T-cell (primary cell): ENCODE results near the gene HSD17B8. TPM values are rescaled to one million over a fixed set of nuclear protein-coding genes. Genes with fewer than 3 reads are reported as not detected.

ENCODE experiments used
- ATAC-seq, 4 experiments: fragments of 200-7000 bp in 3 of 4; fragments of 150-1000 bp in 1 of 4; cut with Tn5 transposase; replicated peaks in 1 of 4; 1 replicate in 3 of 4; 2 replicates in 1 of 4; pipeline ENCODE4 v1.10.0; 2021; ENCODE audit warnings: moderate library complexity in 3 of 4, mild to moderate bottlenecking in 2 of 4, moderate number of reproducible peaks in 1 of 4
- CTCF ChIA-PET, 2 donors: fragments of 300-600 bp; sonication (Branson Sonifier 250); formaldehyde crosslinking; loops; one replicate each; lab custom pipeline; 2022; ENCODE audit warnings: antibody characterized with exemption in 2 of 2; lab: Charles Lee
- POLR2A ChIA-PET, 2 donors: fragments of 300-600 bp; sonication (Branson Sonifier 250); formaldehyde crosslinking; loops; one replicate each; lab custom pipeline; 2022; ENCODE audit warnings: antibody characterized with exemption in 2 of 2; lab: Charles Lee
- DNase-seq, 35 experiments: peaks; one replicate each; pipeline versions ENCODE4 v3.0.0 to v3.0.0-alpha.2; 2013 to 2023
- H3K27ac ChIP-seq: one replicate; pipeline ENCODE4 v1.5.1; 2013; ENCODE audit warnings: low read length
- H3K27me3 ChIP-seq, 2 experiments: replicated peaks in 1 of 2; 1 replicate in 1 of 2; 2 replicates in 1 of 2; pipeline versions ENCODE4 v1.6.1 to v1.7.0; 2013; ENCODE audit warnings: low read length in 1 of 2, mixed read lengths in 1 of 2; ENCODE audit not compliant: control insufficient read depth in 2 of 2, insufficient read depth in 2 of 2; ENCODE audit errors: extremely low read depth in 1 of 2
- H3K36me3 ChIP-seq, 2 donors: 1 replicate in 1 of 2; 2 replicates in 1 of 2; pipeline versions ENCODE4 v1.6.1 to v1.7.0; 2013; ENCODE audit warnings: low read length in 1 of 2; ENCODE audit not compliant: control insufficient read depth in 2 of 2, insufficient read depth in 1 of 2; ENCODE audit errors: extremely low read depth in 1 of 2
- H3K4me1 ChIP-seq, 2 experiments: 1 replicate in 1 of 2; 2 replicates in 1 of 2; pipeline versions ENCODE4 v1.6.1 to v1.7.0; 2013; ENCODE audit warnings: low read length in 2 of 2, mixed read lengths in 1 of 2; ENCODE audit not compliant: insufficient read depth in 2 of 2, control insufficient read depth in 1 of 2; ENCODE audit errors: extremely low read depth in 1 of 2
- H3K4me3 ChIP-seq, 2 donors: 1 replicate in 1 of 2; 2 replicates in 1 of 2; pipeline versions ENCODE4 v1.5.1 to v1.7.0; 2013; ENCODE audit warnings: mild to moderate bottlenecking in 2 of 2, low read length in 1 of 2, moderate library complexity in 1 of 2; ENCODE audit not compliant: control insufficient read depth in 1 of 2; ENCODE audit errors: extremely low read depth in 1 of 2
- H3K9me3 ChIP-seq: 2 replicates; pipeline ENCODE4 v1.7.0; 2013
- H3K27ac Mint-ChIP-seq, 2 donors: one replicate each; pipeline ENCODE4 v1.8.0; 2020 to 2021; ENCODE audit warnings: mild to moderate bottlenecking in 2 of 2, mixed read lengths in 2 of 2
- H3K27me3 Mint-ChIP-seq, 2 donors: one replicate each; pipeline ENCODE4 v1.8.0; 2021 to 2022; ENCODE audit warnings: mixed read lengths in 2 of 2
- H3K36me3 Mint-ChIP-seq: one replicate; pipeline ENCODE4 v1.8.0; 2021; ENCODE audit warnings: mixed read lengths
- H3K4me1 Mint-ChIP-seq, 3 donors: one replicate each; pipeline ENCODE4 v1.8.0; 2020 to 2022; ENCODE audit warnings: mixed read lengths in 3 of 3, mild to moderate bottlenecking in 1 of 3
- H3K4me3 Mint-ChIP-seq, 3 donors: one replicate each; pipeline ENCODE4 v1.8.0; 2020 to 2022; ENCODE audit warnings: mild to moderate bottlenecking in 3 of 3, mixed read lengths in 3 of 3, moderate library complexity in 3 of 3
- H3K9me3 Mint-ChIP-seq, 3 donors: one replicate each; pipeline ENCODE4 v1.8.0; 2020 to 2022; ENCODE audit warnings: mixed read lengths in 3 of 3
- WGBS: methylation state at CpG from one replicate; pipeline ENCODE4 v1.1.5; 2013; ENCODE audit warnings: missing lambda C conversion rate; ENCODE audit not compliant: insufficient coverage; 5-methylcytosine and 5-hydroxymethylcytosine counted together
- total RNA-seq, 35 experiments: library from RNA in 6 of 35; stranded (reverse) in 6 of 35; fragments of 120-200 nt in 1 of 35; gene quantifications; one replicate each; pipeline versions ENCODE4 v1.2.1 to v1.2.4 and lab custom pipeline; 2013 to 2026

HSD17B8 gene
- total RNA-seq, 5 donors from 2014 or later (not counting 1 experiment from before 2014, with no cell fraction given) = 13.9 to 27.7 (median 24.4) TPM

- Mint-ChIP-seq H3K9me3 (no peaks in the 10 kb centered on the region), H3K36me3 (peaks cover 31% of the 10 kb centered on the region)
- CTCF ChIA-PET = interaction anchor here in 1 of 2 donors (0.9 kb wide), 1 partner anchor 58 kb away, joined by 4 read pairs; no protein-coding TSS in a partner anchor
Observed at GRCh38 chr6:33190504-33191107, 13.8 kb upstream of the HSD17B8 start.

DNA sequence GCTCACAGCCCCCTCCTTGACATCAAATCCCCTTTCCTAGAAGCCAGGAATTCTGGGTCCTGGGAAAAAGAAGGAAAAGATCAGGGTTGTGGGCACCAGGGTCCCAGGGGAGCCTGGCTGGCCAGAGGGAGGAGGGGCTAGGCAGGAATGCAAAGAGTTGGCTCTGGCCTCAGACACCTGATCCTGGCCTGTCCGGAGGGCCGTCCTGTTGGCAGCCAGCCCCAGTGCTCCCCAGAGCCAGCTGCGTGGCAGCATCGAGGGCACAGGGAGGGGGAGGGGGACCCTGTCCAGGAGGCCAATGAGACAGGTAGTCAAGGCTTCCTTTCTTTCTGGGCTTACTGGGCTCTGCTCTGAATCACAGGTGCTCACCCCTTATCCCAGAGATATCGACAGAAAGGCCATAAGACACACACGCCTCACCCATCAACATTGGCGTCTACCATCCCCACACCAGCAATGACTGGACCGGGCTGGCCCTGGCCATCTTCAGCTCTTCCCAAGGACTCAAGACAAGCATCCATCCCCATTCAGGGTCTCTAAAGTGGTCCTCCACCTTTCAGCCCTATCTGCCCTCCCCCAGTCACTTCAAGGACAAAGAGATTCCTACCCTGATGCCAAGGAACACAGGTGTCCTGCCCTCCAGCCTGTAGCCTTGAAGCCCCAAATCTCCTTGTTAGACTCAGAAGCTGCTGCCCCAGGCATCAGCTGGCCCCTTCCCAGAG lies 12.9 kb upstream of the HSD17B8 start:
- peaks cover 26 to 46% of the 10 kb centered on the region in 2 donors for H3K27me3 Mint-ChIP-seq
- POLR2A ChIA-PET = no interaction called here
- no peak for DNase-seq

More at GRCh38 chr6:33190504-33191107, 13.8 kb upstream of the HSD17B8 start:
- Histone ChIP-seq H3K9me3 (no peaks in the 10 kb centered on the region), H3K4me1 (peaks cover 2 to 23% of the 10 kb centered on the region in 2 experiments), H3K36me3 (peaks cover 8 to 19% of the 10 kb centered on the region in 2 donors), H3K27ac (no peak overlapping the region), H3K27me3 (peaks cover 2 to 59% of the 10 kb centered on the region in 2 experiments), H3K4me3 (no peak overlapping the region)
- POLR2A ChIA-PET = no interaction called here
- no peak overlapping the region for H3K27ac Mint-ChIP-seq
- H3K4me3 Mint-ChIP-seq = no peak overlapping the region
- no peak for DNase-seq
- WGBS = 76% methylated on average over 6 of the region's 11 CpGs
- H3K4me1 Mint-ChIP-seq = peaks cover 12 to 15% (median 12%) of the 10 kb centered on the region in 3 donors
- H3K27me3 Mint-ChIP-seq = peaks cover 26 to 48% of the 10 kb centered on the region in 2 donors
- no peak for ATAC-seq

DNA sequence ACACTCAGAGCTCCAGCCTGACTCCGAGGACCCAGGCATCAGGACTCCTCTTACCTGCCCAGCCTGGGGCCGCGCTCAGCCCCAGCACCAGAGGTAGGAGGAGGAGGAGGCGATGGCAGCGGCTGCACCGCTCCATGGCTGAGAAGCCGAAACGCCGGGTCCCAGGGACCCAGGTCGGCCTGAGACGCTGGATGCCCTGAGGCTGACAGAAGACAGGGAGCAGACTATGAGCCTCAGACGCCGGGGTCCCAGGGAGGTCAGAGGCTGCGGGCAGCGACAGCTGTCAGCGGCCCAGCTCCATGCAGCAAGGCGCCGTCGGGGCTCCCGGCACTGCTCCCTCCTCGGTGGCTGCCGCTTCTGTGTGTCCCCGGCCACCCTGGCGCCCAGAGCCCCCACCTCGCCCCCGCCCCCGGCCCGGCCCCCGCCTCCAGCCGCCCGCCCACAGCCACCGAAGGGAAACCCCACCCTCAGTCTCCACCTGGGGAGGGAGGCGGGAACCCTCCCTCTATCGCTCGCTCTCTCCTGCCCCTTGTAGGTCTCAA lies 12.3 kb upstream of the HSD17B8 start, which contains the start of gene COL11A2:
TSS of gene COL11A2 (minus strand) at position 363 of the 542 bp plus-strand sequence. CDS start at position 136, 227 bp downstream.
- peak within 1 kb of the TSS; percentile 38 to 65 for H3K4me3 ChIP-seq
- Mint-ChIP-seq H3K9me3 (no peaks in the 10 kb centered on the region), H3K27ac (peak within 1 kb of the TSS in 1 of 2 donors; percentile 69), H3K36me3 (peaks cover 41% of the 10 kb centered on the region), H3K4me1 (peaks cover 14 to 19% (median 14%) of the 10 kb centered on the region in 3 donors), H3K27me3 (peaks cover 25 to 41% of the 10 kb centered on the region in 2 donors), H3K4me3 (peak within 1 kb of the TSS; percentile 73 to 82 (median 78))
- peaks cover 8 to 35% of the 10 kb centered on the region in 2 donors for H3K36me3 ChIP-seq
- 15% methylated on average over 19 of the region's 35 CpGs for WGBS
- ChIA-PET CTCF (interaction anchor here in 1 of 2 donors (0.5 kb wide), 2 partner anchors 44 to 126 kb away, joined by 3 to 6 read pairs; no protein-coding TSS in a partner anchor), POLR2A (no interaction called here)
- no peaks in the 10 kb centered on the region for H3K9me3 ChIP-seq
- DNase-seq (peak in 10 of 35 experiments; percentile 17 to 55 (median 26)), ATAC-seq (peak; percentile 50 to 74 (median 62))
- H3K27me3 ChIP-seq = peaks cover 2 to 46% of the 10 kb centered on the region in 2 experiments
- H3K27ac ChIP-seq = no peak within 1 kb of the TSS
- peaks cover 2 to 23% of the 10 kb centered on the region in 2 experiments for H3K4me1 ChIP-seq

More for the DNA sequence above, 12.9 kb upstream of the HSD17B8 start:
- no peaks in the 10 kb centered on the region for H3K9me3 Mint-ChIP-seq
- Histone ChIP-seq H3K27ac (no peak overlapping the region), H3K36me3 (peaks cover 8 to 29% of the 10 kb centered on the region in 2 donors), H3K27me3 (peaks cover 2 to 50% of the 10 kb centered on the region in 2 experiments), H3K4me1 (peaks cover 2 to 23% of the 10 kb centered on the region in 2 experiments), H3K4me3 (peak overlapping the region; percentile 7 to 12), H3K9me3 (no peaks in the 10 kb centered on the region)
- CTCF ChIA-PET = interaction anchor here in 1 of 2 donors (0.5 kb wide), 2 partner anchors 44 to 126 kb away, joined by 3 to 6 read pairs; no protein-coding TSS in a partner anchor
- no peak for ATAC-seq
- H3K4me3 Mint-ChIP-seq = peak overlapping the region; percentile 15 to 82 (median 32)
- peaks cover 39% of the 10 kb centered on the region for H3K36me3 Mint-ChIP-seq
- no peak overlapping the region for H3K27ac Mint-ChIP-seq
- WGBS = 77% methylated on average over 7 of the region's 8 CpGs
- H3K4me1 Mint-ChIP-seq = peaks cover 12 to 16% (median 12%) of the 10 kb centered on the region in 3 donors

DNA sequence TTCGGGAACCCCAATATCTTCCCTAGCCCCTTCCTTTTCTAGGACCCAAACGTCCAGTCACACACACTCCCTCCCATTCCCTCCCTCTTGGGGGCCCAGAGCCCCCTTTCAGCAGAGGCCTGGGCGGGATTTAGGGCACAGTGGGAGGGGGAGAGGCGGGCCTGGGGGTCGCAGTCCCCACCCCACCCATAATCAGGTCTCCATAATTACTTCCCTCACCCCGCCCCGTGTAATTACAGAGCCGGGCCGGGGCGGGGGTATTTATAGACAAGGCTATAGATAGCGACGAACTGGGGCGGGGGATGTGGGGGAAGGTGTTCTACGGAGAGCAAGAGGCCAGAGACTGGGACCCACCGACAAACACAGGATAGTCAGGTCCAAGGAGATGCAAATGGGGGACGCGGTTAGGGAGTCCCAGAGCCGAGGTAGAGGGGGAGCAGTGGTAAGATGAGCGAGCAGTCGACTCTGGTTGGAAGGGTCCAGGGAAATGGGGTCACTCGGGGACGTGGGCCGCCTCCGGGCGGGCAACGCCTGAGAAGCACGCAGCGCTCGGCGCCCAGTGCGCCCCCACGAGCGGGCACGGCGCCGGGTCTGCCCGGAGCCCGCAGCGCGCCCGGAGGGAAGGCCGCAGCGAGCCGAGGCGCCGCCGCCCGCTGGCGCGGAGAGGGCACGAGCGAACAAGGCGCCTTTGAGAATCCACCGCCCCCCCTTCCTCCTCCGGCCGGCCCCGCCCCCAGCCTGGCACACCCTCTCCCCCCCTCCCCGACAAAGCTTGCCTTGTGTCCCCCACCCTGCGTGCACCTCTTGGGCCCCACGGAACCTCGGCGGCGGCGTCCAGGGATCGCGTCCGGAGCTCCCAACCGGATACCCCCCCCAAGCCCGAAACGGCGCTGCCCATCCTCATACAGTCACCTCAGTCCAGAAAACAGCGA lies 11.5 kb upstream of the HSD17B8 start:
- WGBS = under 1% methylated on average over 31 of the region's 72 CpGs
- Histone ChIP-seq H3K27me3 (peaks cover 2 to 46% of the 10 kb centered on the region in 2 experiments), H3K9me3 (no peaks in the 10 kb centered on the region), H3K36me3 (peaks cover 8 to 41% of the 10 kb centered on the region in 2 donors), H3K4me1 (peaks cover 2 to 27% of the 10 kb centered on the region in 2 experiments), H3K4me3 (peak overlapping the region; percentile 38 to 65), H3K27ac (no peak overlapping the region)
- H3K9me3 Mint-ChIP-seq = no peaks in the 10 kb centered on the region
- ATAC-seq (peak; percentile 29 to 45 (median 39)), DNase-seq (peak in 9 of 35 experiments; percentile 21 to 52 (median 41))
- peaks cover 37% of the 10 kb centered on the region for H3K36me3 Mint-ChIP-seq
- POLR2A ChIA-PET = no interaction called here
- CTCF ChIA-PET = interaction anchor here in 1 of 2 donors (0.9 kb wide), 1 partner anchor 174 kb away, joined by 4 read pairs; no protein-coding TSS in a partner anchor
- peaks cover 17 to 36% of the 10 kb centered on the region in 2 donors for H3K27me3 Mint-ChIP-seq
- H3K4me3 Mint-ChIP-seq = peak overlapping the region; percentile 73 to 82 (median 78)
- peak overlapping the region in 1 of 2 donors; percentile 72 for H3K27ac Mint-ChIP-seq
- peaks cover 21 to 26% (median 22%) of the 10 kb centered on the region in 3 donors for H3K4me1 Mint-ChIP-seq

- POLR2A ChIA-PET = no interaction called here
- Mint-ChIP-seq H3K4me3 (peak overlapping the region; percentile 52 to 82 (median 53)), H3K4me1 (peaks cover 28 to 33% (median 29%) of the 10 kb centered on the region in 3 donors), H3K27ac (peak overlapping the region in 1 of 2 donors; percentile 72), H3K9me3 (no peaks in the 10 kb centered on the region), H3K27me3 (peaks cover 16 to 29% of the 10 kb centered on the region in 2 donors), H3K36me3 (peaks cover 31% of the 10 kb centered on the region)
- Histone ChIP-seq H3K4me1 (peaks cover 2 to 34% of the 10 kb centered on the region in 2 experiments), H3K36me3 (peaks cover 8 to 41% of the 10 kb centered on the region in 2 donors), H3K27ac (no peak overlapping the region), H3K27me3 (peaks cover 2 to 43% of the 10 kb centered on the region in 2 experiments), H3K9me3 (no peaks in the 10 kb centered on the region), H3K4me3 (no peak overlapping the region)
- CTCF ChIA-PET = interaction anchor here in 1 of 2 donors (0.9 kb wide), 1 partner anchor 174 kb away, joined by 4 read pairs; no protein-coding TSS in a partner anchor
- ATAC-seq (no peak), DNase-seq (no peak)
- WGBS = no CpG with 5 or more reads among the region's 6 CpGs
Observed at GRCh38 chr6:33193619-33194018, 10.8 kb upstream of the HSD17B8 start.
